Activated naive CD8-positive, alpha-beta T cell treated with anti-CD3 and anti-CD28 coated beads for 36 hours (primary cell): Measurements from ENCODE around the gene PRPF8. TPM values are rescaled to one million over a fixed set of nuclear protein-coding genes. Genes with fewer than 3 reads are reported as not detected.
"Not testable (repeated sequence)": the region's sequence is repeated elsewhere in the genome, so short reads cannot be mapped to it uniquely, and the experiment has no call there.

Source experiments
- DNase-seq: peaks from one replicate; pipeline ENCODE4 v3.0.0; 2021
- H3K27ac Mint-ChIP-seq: one replicate; pipeline ENCODE4 v1.8.0; 2022; ENCODE audit warnings: mild to moderate bottlenecking, moderate library complexity, mixed read lengths
- H3K27me3 Mint-ChIP-seq: one replicate; pipeline ENCODE4 v1.8.0; 2022; ENCODE audit warnings: mild to moderate bottlenecking, mixed read lengths
- H3K36me3 Mint-ChIP-seq: one replicate; pipeline ENCODE4 v1.8.0; 2021; ENCODE audit warnings: mild to moderate bottlenecking, mixed read lengths
- H3K4me1 Mint-ChIP-seq: one replicate; pipeline ENCODE4 v1.8.0; 2021; ENCODE audit warnings: mixed read lengths
- H3K4me3 Mint-ChIP-seq: one replicate; pipeline ENCODE4 v1.8.0; 2022; ENCODE audit warnings: mild to moderate bottlenecking, moderate library complexity, mixed read lengths
- H3K9me3 Mint-ChIP-seq: one replicate; pipeline ENCODE4 v1.8.0; 2022; ENCODE audit warnings: mixed read lengths
- total RNA-seq, 2 experiments: library from RNA; stranded (reverse); gene quantifications; one replicate each; pipeline ENCODE4 v1.2.3, GENCODE V29; 2021

Gene PRPF8
- total RNA-seq, 2 experiments from 2014 or later = 418 to 428 TPM

- H3K36me3 Mint-ChIP-seq = peaks cover 2% of the 10 kb centered on the region
- H3K4me1 Mint-ChIP-seq = peaks cover 28% of the 10 kb centered on the region
- peak; percentile 90 for DNase-seq
- H3K27ac Mint-ChIP-seq = peak within 1 kb of the TSS; percentile 83
- H3K9me3 Mint-ChIP-seq = no peaks in the 10 kb centered on the region
- H3K4me3 Mint-ChIP-seq = peak within 1 kb of the TSS; percentile 78
- H3K27me3 Mint-ChIP-seq = no peaks in the 10 kb centered on the region
Observed at GRCh38 chr17:1724351-1724868, 39.7 kb upstream of the PRPF8 start, which contains the start of gene WDR81. TSS of gene WDR81 (plus strand) at chr17:1724704. CDS start at chr17:1724960, 256 bp downstream.

- not testable (repeated sequence) for H3K9me3 Mint-ChIP-seq, H3K36me3 Mint-ChIP-seq, H3K27ac Mint-ChIP-seq, H3K27me3 Mint-ChIP-seq, H3K4me3 Mint-ChIP-seq, DNase-seq
- peaks cover 30% of the 10 kb centered on the region for H3K4me1 Mint-ChIP-seq
Observed at GRCh38 chr17:1722022-1722421, 37.4 kb upstream of the PRPF8 start.

DNA sequence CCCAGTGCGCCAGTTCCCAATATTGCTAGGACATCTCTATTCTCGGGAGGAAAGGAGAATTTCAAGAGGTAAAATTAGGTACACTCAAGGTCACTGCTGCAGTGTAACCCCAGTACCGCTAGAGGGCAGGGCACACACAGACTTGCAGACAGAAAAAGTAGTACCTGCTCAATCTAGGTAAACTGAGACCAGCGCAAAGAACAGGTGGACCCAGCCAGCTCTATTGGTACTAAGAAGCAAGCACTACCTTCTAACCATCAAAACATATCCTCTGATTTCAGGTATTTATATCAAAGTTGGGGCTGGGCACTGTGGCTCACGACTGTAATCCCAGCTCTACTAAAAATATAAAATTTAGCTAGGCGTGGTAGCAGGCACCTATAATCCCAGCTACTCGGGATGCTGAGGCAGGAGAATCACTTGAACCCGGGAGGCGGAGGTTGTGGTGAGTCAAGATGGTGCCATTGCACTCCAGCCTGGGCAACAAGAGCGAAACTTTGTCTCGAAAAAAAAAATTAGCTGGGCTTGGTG is 36.3 kb upstream of the PRPF8 start:
- no peaks in the 10 kb centered on the region for H3K27me3 Mint-ChIP-seq

GRCh38 chr17:1718362-1719165 is 33.9 kb upstream of the PRPF8 start:
- no peak overlapping the region for H3K4me3 Mint-ChIP-seq
- no peaks in the 10 kb centered on the region for H3K36me3 Mint-ChIP-seq
- no peaks in the 10 kb centered on the region for H3K9me3 Mint-ChIP-seq
- H3K4me1 Mint-ChIP-seq = peaks cover 33% of the 10 kb centered on the region
- DNase-seq = no peak
- H3K27me3 Mint-ChIP-seq = peaks cover 14% of the 10 kb centered on the region
- H3K27ac Mint-ChIP-seq = peak overlapping the region; percentile 93

More for the DNA sequence above, 36.3 kb upstream of the PRPF8 start:
- no peaks in the 10 kb centered on the region for H3K9me3 Mint-ChIP-seq
- peak; percentile 64 for DNase-seq
- peaks cover 34% of the 10 kb centered on the region for H3K4me1 Mint-ChIP-seq
- no peak overlapping the region for H3K4me3 Mint-ChIP-seq
- H3K36me3 Mint-ChIP-seq = no peaks in the 10 kb centered on the region
- H3K27ac Mint-ChIP-seq = peak overlapping the region; percentile 42

DNA sequence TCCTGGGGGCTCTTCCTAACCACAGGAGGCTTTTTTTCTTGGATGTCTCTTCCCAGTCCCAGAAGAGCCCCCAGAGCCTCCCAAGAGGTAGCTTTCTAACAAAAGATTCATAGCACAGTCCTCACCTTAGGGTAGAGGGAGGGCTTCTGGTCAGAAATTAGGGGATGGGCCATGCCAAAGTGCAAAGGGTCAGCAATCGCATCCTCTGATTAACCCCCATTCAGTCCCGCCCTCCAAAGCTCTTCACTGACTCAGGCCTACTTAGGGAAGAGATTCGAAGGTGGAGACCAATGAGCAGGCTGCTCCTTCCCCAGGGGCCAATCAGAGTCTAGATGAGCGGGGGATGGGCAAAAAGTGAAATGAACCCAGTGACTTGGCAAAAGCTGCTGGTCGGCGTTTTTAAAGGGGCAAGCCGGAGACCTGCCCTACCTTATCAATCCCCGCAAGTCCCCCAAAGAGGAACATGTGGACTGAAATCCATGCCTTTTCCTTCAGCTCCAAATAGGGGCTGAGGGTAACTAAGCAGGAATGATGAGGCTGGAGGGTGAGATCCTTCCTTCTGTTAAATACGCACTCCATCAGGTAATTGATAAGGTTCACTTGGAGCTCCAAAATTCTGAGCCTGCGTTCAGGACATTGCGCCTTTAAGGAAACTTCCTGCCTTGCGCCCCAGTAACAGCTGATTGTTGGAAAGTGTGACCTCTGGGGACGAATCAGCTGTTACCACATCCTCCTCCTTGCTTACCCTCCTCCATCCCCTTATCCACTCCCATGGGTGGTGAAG is 32.4 kb upstream of the PRPF8 start:
- Mint-ChIP-seq H3K4me3 (peak overlapping the region; percentile 93), H3K9me3 (no peaks in the 10 kb centered on the region), H3K27ac (peak overlapping the region; percentile 93), H3K36me3 (no peaks in the 10 kb centered on the region), H3K27me3 (peaks cover 15% of the 10 kb centered on the region), H3K4me1 (peaks cover 23% of the 10 kb centered on the region)
- DNase-seq = peak; percentile 86

GRCh38 chr17:1716076-1716911 is 31.6 kb upstream of the PRPF8 start:
- H3K4me1 Mint-ChIP-seq = peaks cover 23% of the 10 kb centered on the region
- H3K4me3 Mint-ChIP-seq = peak overlapping the region; percentile 93
- peak overlapping the region; percentile 93 for H3K27ac Mint-ChIP-seq
- peaks cover 19% of the 10 kb centered on the region for H3K27me3 Mint-ChIP-seq
- DNase-seq = peak; percentile 100
- H3K9me3 Mint-ChIP-seq = no peaks in the 10 kb centered on the region
- H3K36me3 Mint-ChIP-seq = no peaks in the 10 kb centered on the region

DNA sequence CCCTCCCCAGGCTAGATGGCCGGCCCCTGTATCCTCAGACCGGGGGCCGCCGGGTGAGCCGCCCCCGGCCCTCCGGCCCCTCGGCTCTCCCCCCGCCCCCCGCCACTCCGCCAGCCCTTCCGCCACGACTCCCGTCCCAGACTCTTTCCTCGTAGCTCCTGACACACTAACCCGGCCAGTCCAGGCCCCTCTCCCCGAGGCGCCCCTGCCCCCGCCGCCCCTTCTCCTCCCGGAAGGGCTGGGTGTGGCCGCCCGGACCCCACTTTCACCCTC is 31.1 kb upstream of the PRPF8 start:
- DNase-seq = no peak

GRCh38 chr17:1714980-1715802 is 30.5 kb upstream of the PRPF8 start:
- Mint-ChIP-seq H3K36me3 (no peaks in the 10 kb centered on the region), H3K4me1 (peaks cover 28% of the 10 kb centered on the region), H3K27ac (no peak overlapping the region), H3K4me3 (peak overlapping the region; percentile 60), H3K9me3 (no peaks in the 10 kb centered on the region), H3K27me3 (peaks cover 30% of the 10 kb centered on the region)
- DNase-seq = peak; percentile 66

More for the DNA sequence above, 31.1 kb upstream of the PRPF8 start:
- peaks cover 25% of the 10 kb centered on the region for H3K27me3 Mint-ChIP-seq
- H3K4me3 Mint-ChIP-seq = peak overlapping the region; percentile 92
- H3K9me3 Mint-ChIP-seq = no peaks in the 10 kb centered on the region
- H3K36me3 Mint-ChIP-seq = no peaks in the 10 kb centered on the region
- H3K4me1 Mint-ChIP-seq = peaks cover 27% of the 10 kb centered on the region
- H3K27ac Mint-ChIP-seq = peak overlapping the region; percentile 67

DNA sequence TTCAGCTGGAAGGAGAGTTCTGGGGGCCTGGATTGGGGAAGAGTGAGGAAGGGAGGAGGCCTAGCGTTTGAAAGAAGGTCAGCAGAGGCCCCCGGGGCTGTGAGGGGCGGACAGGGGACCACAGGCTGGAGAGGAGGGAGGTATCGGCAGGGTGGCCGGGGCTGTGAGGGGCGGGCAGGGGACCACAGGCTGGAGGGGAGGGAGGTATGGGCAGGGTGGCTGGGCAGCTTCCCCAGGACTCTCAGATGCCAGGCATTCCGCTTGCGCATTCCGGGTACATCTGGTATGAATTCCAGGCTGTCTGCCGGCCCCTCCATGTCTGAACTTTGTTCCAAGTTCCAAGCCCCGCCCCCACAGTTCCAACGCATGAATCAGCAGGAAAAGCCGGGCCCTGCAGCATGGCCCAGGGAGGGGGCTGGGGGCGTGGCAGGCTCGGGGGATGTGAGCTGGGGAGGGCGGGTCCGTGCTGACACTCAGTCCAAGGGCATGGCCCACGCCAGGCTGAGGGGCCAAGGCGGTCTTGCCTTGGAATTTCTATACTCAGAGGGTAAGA is 29.8 kb upstream of the PRPF8 start:
- H3K4me1 Mint-ChIP-seq = peaks cover 26% of the 10 kb centered on the region
- no peak overlapping the region for H3K27ac Mint-ChIP-seq
- H3K36me3 Mint-ChIP-seq = no peaks in the 10 kb centered on the region
- peak; percentile 31 for DNase-seq
- peaks cover 30% of the 10 kb centered on the region for H3K27me3 Mint-ChIP-seq
- H3K9me3 Mint-ChIP-seq = no peaks in the 10 kb centered on the region
- peak overlapping the region; percentile 35 for H3K4me3 Mint-ChIP-seq

DNA sequence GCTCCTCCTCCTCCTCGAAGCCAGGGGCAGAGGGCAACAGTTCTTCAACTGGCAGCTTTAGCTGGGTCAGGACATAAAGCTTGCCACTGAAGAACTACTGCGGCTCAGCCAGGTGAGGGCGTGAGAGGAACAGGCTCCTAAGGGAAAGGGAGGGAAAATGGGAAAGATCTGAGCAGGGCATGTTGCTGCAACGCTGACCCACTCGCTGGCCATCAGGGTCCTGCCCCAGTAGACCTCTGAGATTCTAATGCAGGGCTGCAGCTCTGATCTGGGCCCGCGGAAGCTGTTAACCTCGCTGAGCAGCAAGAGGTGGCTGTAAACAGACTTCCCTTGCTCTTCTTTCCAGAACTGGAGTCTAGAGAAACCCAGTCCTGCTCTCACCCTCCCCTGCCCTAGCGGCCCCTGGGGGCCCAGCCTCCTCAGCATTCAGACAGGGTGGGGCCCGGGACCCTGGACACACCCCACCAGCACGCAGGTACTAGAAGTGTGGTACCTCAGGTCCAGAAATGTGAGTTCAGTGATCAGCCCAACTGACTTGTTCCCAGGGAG is 29.3 kb upstream of the PRPF8 start:
- Mint-ChIP-seq H3K36me3 (no peaks in the 10 kb centered on the region), H3K4me1 (peaks cover 27% of the 10 kb centered on the region), H3K27me3 (peaks cover 35% of the 10 kb centered on the region), H3K27ac (no peak overlapping the region), H3K9me3 (no peaks in the 10 kb centered on the region), H3K4me3 (peak overlapping the region; percentile 35)
- DNase-seq = no peak

GRCh38 chr17:1713160-1713877 is 28.7 kb upstream of the PRPF8 start:
- Mint-ChIP-seq H3K9me3 (no peaks in the 10 kb centered on the region), H3K27me3 (peaks cover 38% of the 10 kb centered on the region), H3K27ac (no peak overlapping the region), H3K4me3 (no peak overlapping the region), H3K36me3 (no peaks in the 10 kb centered on the region), H3K4me1 (peaks cover 29% of the 10 kb centered on the region)
- no peak for DNase-seq

GRCh38 chr17:1712271-1712670 is 27.6 kb upstream of the PRPF8 start:
- peaks cover 24% of the 10 kb centered on the region for H3K4me1 Mint-ChIP-seq
- no peak overlapping the region for H3K27ac Mint-ChIP-seq
- H3K27me3 Mint-ChIP-seq = peaks cover 46% of the 10 kb centered on the region
- DNase-seq = no peak
- H3K36me3 Mint-ChIP-seq = no peaks in the 10 kb centered on the region
- H3K9me3 Mint-ChIP-seq = no peaks in the 10 kb centered on the region
- H3K4me3 Mint-ChIP-seq = no peak overlapping the region

DNA sequence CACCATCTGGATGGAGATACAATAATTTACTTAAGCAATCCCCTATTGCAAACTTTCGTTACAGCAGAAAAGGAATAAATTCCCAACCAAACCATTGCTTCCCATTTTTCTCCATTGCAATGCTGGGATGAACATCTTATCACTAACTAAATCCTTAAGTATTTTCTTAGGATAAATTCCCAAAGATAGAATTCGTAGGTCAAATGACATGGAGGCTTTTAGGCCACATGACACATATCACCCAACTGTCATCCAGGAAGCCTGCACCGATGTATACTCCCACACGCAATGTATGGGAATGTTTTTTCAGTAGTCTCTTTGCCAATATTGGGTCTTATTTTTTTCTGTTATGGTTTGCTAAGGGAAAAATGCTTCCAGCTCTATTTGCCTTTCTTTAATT is 27.1 kb upstream of the PRPF8 start:
- H3K9me3 Mint-ChIP-seq = no peaks in the 10 kb centered on the region
- no peak overlapping the region for H3K4me3 Mint-ChIP-seq
- no peak for DNase-seq
- peaks cover 49% of the 10 kb centered on the region for H3K27me3 Mint-ChIP-seq
- no peaks in the 10 kb centered on the region for H3K36me3 Mint-ChIP-seq
- peaks cover 19% of the 10 kb centered on the region for H3K4me1 Mint-ChIP-seq
- H3K27ac Mint-ChIP-seq = no peak overlapping the region
